Stomach (tissue), 9 donors: ENCODE results near the gene SMYD3. TPM values are rescaled to one million over a fixed set of nuclear protein-coding genes. Genes with fewer than 3 reads are reported as not detected.

Source experiments
- DNase-seq, 2 donors: peaks; one replicate each; pipeline versions ENCODE4 v3.0.0 to v3.0.0-alpha.2; 2013 to 2019
- H3K27ac ChIP-seq, 5 donors: fragments of 200-600 bp in 4 of 5; sonication (generic) in 4 of 5; one replicate each; pipeline ENCODE4 v1.5.1; 2013 to 2019; ENCODE audit warnings: mild to moderate bottlenecking in 1 of 5, moderate library complexity in 1 of 5
- H3K27me3 ChIP-seq, 3 donors: fragments of 200-600 bp; sonication (generic); one replicate each; pipeline ENCODE4 v1.5.1; 2017 to 2019; ENCODE audit warnings: mixed run types in 1 of 3
- H3K36me3 ChIP-seq, 4 donors: fragments of 200-600 bp; sonication (generic); 1 replicate in 3 of 4; 2 replicates in 1 of 4; pipeline ENCODE4 v1.5.1; 2016 to 2019
- H3K4me1 ChIP-seq, 4 donors: fragments of 200-600 bp; sonication (generic); one replicate each; pipeline ENCODE4 v1.5.1; 2016 to 2019
- H3K4me3 ChIP-seq, 4 donors: fragments of 200-600 bp; sonication (generic) in 3 of 4; one replicate each; pipeline ENCODE4 v1.5.1; 2016 to 2019; ENCODE audit warnings: mild to moderate bottlenecking in 1 of 4
- H3K9me3 ChIP-seq, 4 donors: fragments of 200-600 bp; sonication (generic); one replicate each; pipeline ENCODE4 v1.5.1; 2016 to 2019
- CTCF ChIP-seq, 7 experiments: fragments of 450-650 bp in 4 of 7; fragments of 200-600 bp in 3 of 7; sonication (generic) in 3 of 7; IDR thresholded peaks; one replicate each; pipeline ENCODE4 v1.5.1; 2016 to 2019; ENCODE audit warnings: antibody characterized with exemption in 7 of 7, control low read depth in 2 of 7, mild to moderate bottlenecking in 1 of 7
- EP300 ChIP-seq: sonication (generic); formaldehyde crosslinking; IDR thresholded peaks from one replicate; pipeline ENCODE4 v1.6.1; 2017; ENCODE audit warnings: antibody characterized with exemption
- POLR2A ChIP-seq, 4 donors: fragments of 450-650 bp; IDR thresholded peaks; one replicate each; pipeline ENCODE4 v1.6.1; 2016; ENCODE audit warnings: antibody characterized with exemption in 4 of 4, control low read depth in 2 of 4, mild to moderate bottlenecking in 1 of 4, moderate library complexity in 1 of 4
- POLR2AphosphoS5 ChIP-seq, 3 donors: sonication (generic); formaldehyde crosslinking; IDR thresholded peaks; one replicate each; pipeline ENCODE4 v1.6.1; 2016; ENCODE audit warnings: antibody characterized with exemption in 3 of 3
- WGBS, 5 donors: extraction: QIAGEN DNeasy Blood & Tissue Kit in 3 of 5; methylation state at CpG; one replicate each; pipeline versions ENCODE4 v1.1.5 to v1.1.7; 2013 to 2018; 5-methylcytosine and 5-hydroxymethylcytosine counted together
- intact Hi-C: fragments of 100-400 bp; cut with DNase I; formaldehyde crosslinking; loops from one replicate; pipeline ENCODE4 v1.15.1; 2023; ENCODE audit warnings: low total_unique reads
- polyA plus RNA-seq, 3 donors: library from polyadenylated mRNA; stranded (reverse); fragments of 200-250 nt; gene quantifications; one replicate each; pipeline ENCODE4 v1.2.3, GENCODE V29; 2013
- total RNA-seq, 5 donors: library from RNA; depleted of rRNA; stranded (reverse); fragments of >200 nt; gene quantifications; one replicate each; pipeline versions ENCODE4 v1.1.0 to v1.2.3, GENCODE V29; 2014 to 2016
- donor health status: healthy with polysubstance abuse.
- donor health status: Bipolar disorder and iron deficiency.
- donor health status: healthy.

SMYD3 gene
- total and polyA plus RNA-seq, 8 donors: 6.4 to 196 (median 27.8) TPM

GRCh38 chr1:245898581-245898980 is 608.5 kb downstream of the SMYD3 start:
- no peak for DNase-seq
- Histone ChIP-seq H3K9me3 (no peaks in the 10 kb centered on the region), H3K36me3 (peaks cover 0 to 10% (median 3%) of the 10 kb centered on the region in 4 donors), H3K27ac (no peak overlapping the region), H3K4me3 (no peak overlapping the region), H3K27me3 (no peaks in the 10 kb centered on the region), H3K4me1 (no peaks in the 10 kb centered on the region)
- WGBS, 5 donors: 86 to 99% (median 93%) methylated on average over 2 of the region's 2 CpGs
- TF ChIP-seq CTCF (IDR thresholded peaks at IDR 0.05) (no peak), POLR2AphosphoS5 (IDR thresholded peaks at IDR 0.05) (no peak), POLR2A (IDR thresholded peaks at IDR 0.05) (no peak), EP300 (no peak)
- intact Hi-C loops: no loop called here

- WGBS, 5 donors: 87 to 95% (median 90%) methylated on average over 3 of the region's 3 CpGs
- intact Hi-C loops: no loop called here
- Histone ChIP-seq H3K4me1 (no peaks in the 10 kb centered on the region), H3K4me3 (no peak overlapping the region), H3K36me3 (peaks cover 0 to 6% (median 2%) of the 10 kb centered on the region in 4 donors), H3K27me3 (no peaks in the 10 kb centered on the region), H3K9me3 (no peaks in the 10 kb centered on the region), H3K27ac (no peak overlapping the region)
- TF ChIP-seq POLR2AphosphoS5 (IDR thresholded peaks at IDR 0.05): no peak
- no peak for TF ChIP-seq EP300
- TF ChIP-seq POLR2A (IDR thresholded peaks at IDR 0.05): no peak
- TF ChIP-seq CTCF (IDR thresholded peaks at IDR 0.05): no peak
- no peak for DNase-seq
Measured at GRCh38 chr1:245896258-245896657, 610.8 kb downstream of the SMYD3 start.

GRCh38 chr1:245895455-245895959 is 611.6 kb downstream of the SMYD3 start:
- Histone ChIP-seq H3K4me3 (no peak overlapping the region), H3K27me3 (no peaks in the 10 kb centered on the region), H3K36me3 (peaks cover 0 to 6% (median 2%) of the 10 kb centered on the region in 4 donors), H3K27ac (no peak overlapping the region), H3K9me3 (no peaks in the 10 kb centered on the region), H3K4me1 (no peaks in the 10 kb centered on the region)
- 94 to 100% (median 97%) methylated on average over 5 of the region's 5 CpGs for WGBS, 5 donors
- no peak for TF ChIP-seq CTCF (IDR thresholded peaks at IDR 0.05)
- TF ChIP-seq EP300: no peak
- TF ChIP-seq POLR2A (IDR thresholded peaks at IDR 0.05): no peak
- TF ChIP-seq POLR2AphosphoS5 (IDR thresholded peaks at IDR 0.05): no peak
- DNase-seq: no peak
- intact Hi-C loops: no loop called here

- TF ChIP-seq POLR2A (IDR thresholded peaks at IDR 0.05) (no peak), POLR2AphosphoS5 (IDR thresholded peaks at IDR 0.05) (no peak), CTCF (IDR thresholded peaks at IDR 0.05) (no peak), EP300 (no peak)
- Histone ChIP-seq H3K9me3 (no peaks in the 10 kb centered on the region), H3K27ac (no peak overlapping the region), H3K27me3 (no peaks in the 10 kb centered on the region), H3K4me1 (no peaks in the 10 kb centered on the region), H3K36me3 (peaks cover 0 to 6% (median 2%) of the 10 kb centered on the region in 4 donors), H3K4me3 (no peak overlapping the region)
- no peak for DNase-seq
- WGBS, 5 donors: 82 to 91% (median 88%) methylated on average over 7 of the region's 7 CpGs
- intact Hi-C loops: no loop called here
Measured at GRCh38 chr1:245894843-245895242, 612.2 kb downstream of the SMYD3 start.
